ENCODE results near the gene BEND6. TPM values are rescaled to one million over a fixed set of nuclear protein-coding genes. Genes with fewer than 3 reads are reported as not detected.

BEND6 gene
- total and polyA plus RNA-seq, 10 of the 15 experiments (the other 5 are each of a cell fraction or from before 2014, with no cell fraction given), result 0.79 to 2.8 (median 1.6) TPM

DNA sequence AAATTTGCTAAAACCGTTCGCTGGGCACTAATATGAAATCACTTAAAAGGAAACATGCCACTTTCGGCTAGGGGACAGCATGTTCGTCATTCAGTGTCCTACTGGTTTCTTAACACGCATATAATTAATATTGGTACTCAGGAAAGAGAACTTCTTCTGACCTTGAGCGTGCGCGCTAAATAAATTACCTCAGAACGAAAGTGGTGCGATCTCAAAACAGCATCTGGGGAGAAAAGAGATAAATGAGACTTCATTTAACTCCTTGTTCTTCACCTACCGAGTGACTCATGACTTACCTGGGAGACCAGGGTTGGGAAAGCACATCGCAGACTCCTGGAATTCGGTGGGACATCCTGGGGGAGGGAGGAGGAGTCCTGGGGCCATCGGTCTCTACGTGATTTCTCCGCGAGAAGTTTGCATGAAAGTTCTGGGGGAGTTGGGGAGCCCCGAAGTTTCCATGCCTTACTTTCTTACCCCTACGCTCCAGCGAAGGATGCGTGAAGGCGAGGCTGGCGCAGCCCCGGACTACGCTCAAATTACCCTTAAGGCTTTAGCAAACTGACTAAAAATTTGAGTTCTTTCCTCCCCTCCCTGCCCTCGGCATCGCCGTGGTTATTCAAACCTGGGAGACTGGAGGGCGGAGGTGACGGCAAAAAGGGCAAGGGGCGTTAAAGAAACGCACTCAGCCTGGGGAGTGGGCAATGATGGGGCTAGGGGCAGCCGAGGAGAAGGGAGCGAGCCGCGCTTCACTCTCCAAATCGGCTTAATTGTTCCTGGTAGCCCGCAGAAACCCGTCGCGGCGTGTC is 1.1 kb upstream of the BEND6 start (continued):
- TF ChIP-seq ATF3 (IDR thresholded peaks at IDR 0.05; ENCODE audit: borderline replicate concordance, extremely low read depth, low read depth, low read length), result no peak
- TF ChIP-seq, protein P1, sequence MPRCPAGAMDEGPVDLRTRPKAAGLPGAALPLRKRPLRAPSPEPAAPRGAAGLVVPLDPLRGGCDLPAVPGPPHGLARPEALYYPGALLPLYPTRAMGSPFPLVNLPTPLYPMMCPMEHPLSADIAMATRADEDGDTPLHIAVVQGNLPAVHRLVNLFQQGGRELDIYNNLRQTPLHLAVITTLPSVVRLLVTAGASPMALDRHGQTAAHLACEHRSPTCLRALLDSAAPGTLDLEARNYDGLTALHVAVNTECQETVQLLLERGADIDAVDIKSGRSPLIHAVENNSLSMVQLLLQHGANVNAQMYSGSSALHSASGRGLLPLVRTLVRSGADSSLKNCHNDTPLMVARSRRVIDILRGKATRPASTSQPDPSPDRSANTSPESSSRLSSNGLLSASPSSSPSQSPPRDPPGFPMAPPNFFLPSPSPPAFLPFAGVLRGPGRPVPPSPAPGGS (IDR thresholded peaks at IDR 0.05; ENCODE audit: borderline replicate concordance, insufficient read depth, low read depth, low read length, poor library complexity, severe bottlenecking), result no peak
- TF ChIP-seq, protein P2, sequence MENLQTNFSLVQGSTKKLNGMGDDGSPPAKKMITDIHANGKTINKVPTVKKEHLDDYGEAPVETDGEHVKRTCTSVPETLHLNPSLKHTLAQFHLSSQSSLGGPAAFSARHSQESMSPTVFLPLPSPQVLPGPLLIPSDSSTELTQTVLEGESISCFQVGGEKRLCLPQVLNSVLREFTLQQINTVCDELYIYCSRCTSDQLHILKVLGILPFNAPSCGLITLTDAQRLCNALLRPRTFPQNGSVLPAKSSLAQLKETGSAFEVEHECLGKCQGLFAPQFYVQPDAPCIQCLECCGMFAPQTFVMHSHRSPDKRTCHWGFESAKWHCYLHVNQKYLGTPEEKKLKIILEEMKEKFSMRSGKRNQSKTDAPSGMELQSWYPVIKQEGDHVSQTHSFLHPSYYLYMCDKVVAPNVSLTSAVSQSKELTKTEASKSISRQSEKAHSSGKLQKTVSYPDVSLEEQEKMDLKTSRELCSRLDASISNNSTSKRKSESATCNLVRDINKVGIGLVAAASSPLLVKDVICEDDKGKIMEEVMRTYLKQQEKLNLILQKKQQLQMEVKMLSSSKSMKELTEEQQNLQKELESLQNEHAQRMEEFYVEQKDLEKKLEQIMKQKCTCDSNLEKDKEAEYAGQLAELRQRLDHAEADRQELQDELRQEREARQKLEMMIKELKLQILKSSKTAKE (IDR thresholded peaks at IDR 0.05; ENCODE audit: low read depth, poor library complexity, severe bottlenecking), result no peak
